ENCODE data around the gene MOCOS.

- TF ChIP-seq, protein P1, sequence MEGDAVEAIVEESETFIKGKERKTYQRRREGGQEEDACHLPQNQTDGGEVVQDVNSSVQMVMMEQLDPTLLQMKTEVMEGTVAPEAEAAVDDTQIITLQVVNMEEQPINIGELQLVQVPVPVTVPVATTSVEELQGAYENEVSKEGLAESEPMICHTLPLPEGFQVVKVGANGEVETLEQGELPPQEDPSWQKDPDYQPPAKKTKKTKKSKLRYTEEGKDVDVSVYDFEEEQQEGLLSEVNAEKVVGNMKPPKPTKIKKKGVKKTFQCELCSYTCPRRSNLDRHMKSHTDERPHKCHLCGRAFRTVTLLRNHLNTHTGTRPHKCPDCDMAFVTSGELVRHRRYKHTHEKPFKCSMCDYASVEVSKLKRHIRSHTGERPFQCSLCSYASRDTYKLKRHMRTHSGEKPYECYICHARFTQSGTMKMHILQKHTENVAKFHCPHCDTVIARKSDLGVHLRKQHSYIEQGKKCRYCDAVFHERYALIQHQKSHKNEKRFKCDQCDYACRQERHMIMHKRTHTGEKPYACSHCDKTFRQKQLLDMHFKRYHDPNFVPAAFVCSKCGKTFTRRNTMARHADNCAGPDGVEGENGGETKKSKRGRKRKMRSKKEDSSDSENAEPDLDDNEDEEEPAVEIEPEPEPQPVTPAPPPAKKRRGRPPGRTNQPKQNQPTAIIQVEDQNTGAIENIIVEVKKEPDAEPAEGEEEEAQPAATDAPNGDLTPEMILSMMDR (IDR thresholded peaks at IDR 0.05) = no peak
- TF ChIP-seq POLR2A (IDR thresholded peaks at IDR 0.05) = no peak
- TF ChIP-seq EP300 (IDR thresholded peaks at IDR 0.05) = no peak
Measured at GRCh38 chr18:36153771-36154170, 33.5 kb upstream of the MOCOS start.

Measured in ovary (tissue), 3 donors.